CD8-positive, alpha-beta memory T cell (primary cell): Measurements from ENCODE around the gene RANBP1. TPM values are rescaled to one million over a fixed set of nuclear protein-coding genes. Genes with fewer than 3 reads are reported as not detected.

Experiments
- CTCF ChIA-PET: fragments of 350-600 bp; sonication (Branson Sonifier 250); formaldehyde crosslinking; loops from one replicate; lab custom pipeline; 2021; ENCODE audit warnings: antibody characterized with exemption; lab: Charles Lee
- POLR2A ChIA-PET: fragments of 350-600 bp; sonication (Branson Sonifier 250); formaldehyde crosslinking; loops from one replicate; lab custom pipeline; 2021; ENCODE audit warnings: antibody characterized with exemption; lab: Charles Lee
- DNase-seq, 5 donors: peaks; one replicate each; pipeline versions ENCODE4 v3.0.0 to v3.0.0-alpha.2; 2020 to 2022; ENCODE audit warnings: mixed read lengths in 1 of 5
- H3K27ac ChIP-seq: one replicate; pipeline ENCODE4 v1.7.0; 2013; ENCODE audit warnings: low read depth, mild to moderate bottlenecking, low read length, moderate library complexity
- H3K27me3 ChIP-seq: 2 replicates; pipeline ENCODE4 v1.7.0; 2013; ENCODE audit warnings: low read length, mild to moderate bottlenecking; ENCODE audit not compliant: insufficient read depth, poor library complexity, severe bottlenecking
- H3K36me3 ChIP-seq: 2 replicates; pipeline ENCODE4 v1.7.0; 2013; ENCODE audit warnings: mild to moderate bottlenecking, low read length, moderate library complexity; ENCODE audit not compliant: insufficient read depth
- H3K4me1 ChIP-seq: 2 replicates; pipeline ENCODE4 v1.7.0; 2013; ENCODE audit warnings: mild to moderate bottlenecking, low read length, moderate library complexity; ENCODE audit not compliant: insufficient read depth
- H3K4me3 ChIP-seq: 2 replicates; pipeline ENCODE4 v1.7.0; 2013; ENCODE audit warnings: mild to moderate bottlenecking, low read length
- H3K9me3 ChIP-seq: 2 replicates; pipeline ENCODE4 v1.7.0; 2013; ENCODE audit warnings: mild to moderate bottlenecking, low read length
- H3K27ac Mint-ChIP-seq, 8 donors: one replicate each; pipeline ENCODE4 v1.8.0; 2020 to 2021; ENCODE audit warnings: mixed read lengths in 8 of 8, mild to moderate bottlenecking in 6 of 8, inconsistent platforms in 3 of 8, moderate library complexity in 3 of 8
- H3K27me3 Mint-ChIP-seq, 2 donors: one replicate each; pipeline ENCODE4 v1.8.0; 2020 to 2021; ENCODE audit warnings: mixed read lengths in 2 of 2, mild to moderate bottlenecking in 1 of 2, moderate library complexity in 1 of 2
- H3K36me3 Mint-ChIP-seq, 3 donors: one replicate each; pipeline ENCODE4 v1.8.0; 2020 to 2021; ENCODE audit warnings: mixed read lengths in 3 of 3, inconsistent platforms in 1 of 3, mild to moderate bottlenecking in 1 of 3
- H3K4me1 Mint-ChIP-seq, 3 donors: one replicate each; pipeline ENCODE4 v1.8.0; 2020 to 2021; ENCODE audit warnings: mixed read lengths in 3 of 3, inconsistent platforms in 1 of 3, mild to moderate bottlenecking in 1 of 3
- H3K4me3 Mint-ChIP-seq, 7 donors: one replicate each; pipeline ENCODE4 v1.8.0; 2020 to 2021; ENCODE audit warnings: mixed read lengths in 7 of 7, mild to moderate bottlenecking in 6 of 7, moderate library complexity in 4 of 7, inconsistent platforms in 2 of 7
- H3K9me3 Mint-ChIP-seq, 5 donors: one replicate each; pipeline ENCODE4 v1.8.0; 2020 to 2022; ENCODE audit warnings: mixed read lengths in 5 of 5, mild to moderate bottlenecking in 3 of 5, moderate library complexity in 2 of 5, inconsistent platforms in 1 of 5
- polyA plus RNA-seq: library from polyadenylated mRNA; unstranded; fragments of 300-500 nt; fragmentation: Illumina TruSeq; gene quantifications from one replicate; pipeline ENCODE4 v1.2.3, GENCODE V29; 2021
- total RNA-seq, 2 experiments: library from RNA; stranded (reverse); gene quantifications; one replicate each; pipeline ENCODE4 v1.2.3, GENCODE V29; 2021

RANBP1 gene
- total and polyA plus RNA-seq, 3 experiments from 2014 or later, result 102 to 459 (median 436) TPM

DNA sequence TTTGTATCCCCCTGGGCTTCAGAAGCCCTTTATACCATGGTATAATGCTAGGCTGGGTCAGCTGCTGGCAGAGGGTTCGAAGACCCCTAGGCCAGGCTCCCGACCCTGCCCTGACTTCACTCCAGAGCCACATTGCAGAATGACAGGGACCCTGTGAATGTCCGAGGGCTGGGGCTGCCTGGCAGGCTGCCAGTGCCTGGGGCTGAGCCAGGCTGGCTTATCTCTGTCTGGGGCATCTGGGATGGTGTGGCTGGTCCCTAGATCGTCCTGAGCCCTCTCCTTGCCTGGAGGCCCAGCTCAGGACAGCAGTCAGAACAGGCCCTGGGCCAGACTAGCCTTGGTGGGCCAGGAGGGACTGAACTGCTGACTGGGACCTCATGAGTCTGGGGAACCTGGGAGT lies 19.4 kb downstream of the RANBP1 start:
- H3K4me3 ChIP-seq, result no peak overlapping the region
- ChIA-PET POLR2A (no interaction called here), CTCF (no interaction called here)
- Mint-ChIP-seq H3K4me3 (no peak overlapping the region), H3K27ac (no peak overlapping the region), H3K27me3 (no peaks in the 10 kb centered on the region), H3K36me3 (peaks cover 0 to 10% (median 1%) of the 10 kb centered on the region in 3 donors), H3K9me3 (no peaks in the 10 kb centered on the region), H3K4me1 (peaks cover 22 to 57% (median 23%) of the 10 kb centered on the region in 3 donors)
- H3K36me3 ChIP-seq, result no peaks in the 10 kb centered on the region
- H3K4me1 ChIP-seq, result peaks cover 26% of the 10 kb centered on the region
- H3K27ac ChIP-seq, result no peak overlapping the region
- no peak for DNase-seq
- no peaks in the 10 kb centered on the region for H3K9me3 ChIP-seq
- H3K27me3 ChIP-seq, result no peaks in the 10 kb centered on the region

DNA sequence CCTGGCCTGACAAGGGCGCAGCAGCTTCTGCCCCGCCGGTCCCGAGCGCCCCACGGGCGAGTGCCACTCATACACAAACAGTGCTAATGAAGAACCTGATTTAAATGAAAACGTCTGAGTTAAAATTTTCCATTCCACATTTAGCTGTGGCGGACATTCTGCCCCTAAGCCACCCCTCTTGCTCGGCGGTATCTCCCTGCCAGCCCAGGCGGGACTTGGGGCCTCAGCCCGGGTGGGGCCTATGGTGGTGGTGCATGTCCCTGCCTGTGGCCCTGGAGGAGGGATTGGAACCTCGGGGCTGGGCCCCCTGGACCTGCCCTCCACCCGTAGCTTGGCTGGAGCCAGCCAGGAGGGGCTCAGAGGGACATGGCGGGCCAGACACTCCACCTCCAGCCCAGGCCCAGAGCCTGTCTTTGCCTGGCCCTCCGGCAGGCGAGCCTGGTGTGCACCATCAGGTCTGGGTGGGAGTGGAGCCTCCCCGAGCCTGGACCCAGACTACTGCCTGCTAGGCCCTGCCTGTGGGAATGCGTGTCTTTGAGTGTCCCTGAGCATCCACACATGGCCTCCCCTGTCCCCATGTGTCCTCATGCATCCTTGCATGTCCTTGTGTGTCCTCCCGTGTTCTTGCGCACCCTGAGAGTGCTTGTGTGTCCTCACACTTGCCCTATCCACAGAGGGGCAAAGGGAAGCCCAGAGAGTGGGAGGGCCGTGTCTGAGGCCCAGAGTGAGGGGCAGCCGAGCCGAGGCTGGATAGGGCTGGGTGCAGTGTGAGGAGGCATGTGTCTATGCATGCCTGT lies 20.1 kb downstream of the RANBP1 start:
- no peak overlapping the region for H3K4me3 ChIP-seq
- peak overlapping the region in 2 of 7 donors; percentile 22 to 34 for H3K4me3 Mint-ChIP-seq
- ChIA-PET CTCF (no interaction called here), POLR2A (no interaction called here)
- H3K9me3 Mint-ChIP-seq, result no peaks in the 10 kb centered on the region
- H3K4me1 Mint-ChIP-seq, result peaks cover 22 to 56% (median 23%) of the 10 kb centered on the region in 3 donors
- no peak for DNase-seq
- H3K36me3 Mint-ChIP-seq, result peaks cover 0 to 10% (median 1%) of the 10 kb centered on the region in 3 donors
- H3K9me3 ChIP-seq, result no peaks in the 10 kb centered on the region
- H3K36me3 ChIP-seq, result no peaks in the 10 kb centered on the region
- H3K27ac ChIP-seq, result no peak overlapping the region
- no peaks in the 10 kb centered on the region for H3K27me3 ChIP-seq
- H3K27ac Mint-ChIP-seq, result peak overlapping the region in 4 of 8 donors; percentile 50 to 67 (median 57)
- H3K4me1 ChIP-seq, result peaks cover 20% of the 10 kb centered on the region
- H3K27me3 Mint-ChIP-seq, result no peaks in the 10 kb centered on the region

GRCh38 chr22:20136603-20136873 lies 20.6 kb downstream of the RANBP1 start:
- no peak overlapping the region for H3K4me3 ChIP-seq
- no peaks in the 10 kb centered on the region for H3K9me3 ChIP-seq
- Mint-ChIP-seq H3K36me3 (peaks cover 0 to 10% (median 1%) of the 10 kb centered on the region in 3 donors), H3K4me3 (peak overlapping the region in 2 of 7 donors; percentile 22 to 34), H3K27me3 (no peaks in the 10 kb centered on the region), H3K27ac (peak overlapping the region in 2 of 8 donors; percentile 50 to 63), H3K9me3 (no peaks in the 10 kb centered on the region), H3K4me1 (peaks cover 22 to 56% (median 23%) of the 10 kb centered on the region in 3 donors)
- H3K4me1 ChIP-seq, result peaks cover 20% of the 10 kb centered on the region
- H3K27me3 ChIP-seq, result no peaks in the 10 kb centered on the region
- no peaks in the 10 kb centered on the region for H3K36me3 ChIP-seq
- CTCF ChIA-PET, result no interaction called here
- POLR2A ChIA-PET, result no interaction called here
- H3K27ac ChIP-seq, result no peak overlapping the region
- no peak for DNase-seq

DNA sequence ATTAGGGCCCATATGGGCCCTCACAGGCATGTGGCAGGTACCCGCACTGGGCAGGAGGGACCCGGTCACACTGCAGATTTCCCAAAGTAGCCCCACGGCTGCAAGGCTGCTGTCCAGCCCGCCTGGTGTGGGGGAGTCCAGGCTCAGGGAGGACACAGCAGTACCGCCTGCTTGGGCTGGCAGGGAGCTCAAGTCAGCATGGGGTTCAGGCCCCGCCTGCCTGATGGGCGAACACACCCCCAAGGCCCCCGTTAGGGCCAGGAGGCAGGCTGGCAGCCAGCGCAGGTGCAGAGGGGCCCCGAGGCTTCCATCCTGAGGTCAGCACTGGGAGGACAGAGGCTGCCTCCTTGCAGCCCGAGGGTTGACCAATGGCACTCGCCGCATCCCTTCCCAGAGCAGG lies 21.2 kb downstream of the RANBP1 start:
- ChIA-PET CTCF (interaction anchor here (2.5 kb wide), 1 partner anchor 8 kb away, joined by 9 read pairs; no protein-coding TSS in a partner anchor), POLR2A (no interaction called here)
- Histone ChIP-seq H3K27me3 (no peaks in the 10 kb centered on the region), H3K9me3 (no peaks in the 10 kb centered on the region), H3K4me3 (no peak overlapping the region), H3K4me1 (peaks cover 20% of the 10 kb centered on the region), H3K36me3 (no peaks in the 10 kb centered on the region), H3K27ac (no peak overlapping the region)
- peaks cover 0 to 13% (median 1%) of the 10 kb centered on the region in 3 donors for H3K36me3 Mint-ChIP-seq
- H3K4me3 Mint-ChIP-seq, result no peak overlapping the region
- H3K27me3 Mint-ChIP-seq, result no peaks in the 10 kb centered on the region
- peaks cover 22 to 56% (median 23%) of the 10 kb centered on the region in 3 donors for H3K4me1 Mint-ChIP-seq
- DNase-seq, result no peak
- no peaks in the 10 kb centered on the region for H3K9me3 Mint-ChIP-seq
- no peak overlapping the region for H3K27ac Mint-ChIP-seq

DNA sequence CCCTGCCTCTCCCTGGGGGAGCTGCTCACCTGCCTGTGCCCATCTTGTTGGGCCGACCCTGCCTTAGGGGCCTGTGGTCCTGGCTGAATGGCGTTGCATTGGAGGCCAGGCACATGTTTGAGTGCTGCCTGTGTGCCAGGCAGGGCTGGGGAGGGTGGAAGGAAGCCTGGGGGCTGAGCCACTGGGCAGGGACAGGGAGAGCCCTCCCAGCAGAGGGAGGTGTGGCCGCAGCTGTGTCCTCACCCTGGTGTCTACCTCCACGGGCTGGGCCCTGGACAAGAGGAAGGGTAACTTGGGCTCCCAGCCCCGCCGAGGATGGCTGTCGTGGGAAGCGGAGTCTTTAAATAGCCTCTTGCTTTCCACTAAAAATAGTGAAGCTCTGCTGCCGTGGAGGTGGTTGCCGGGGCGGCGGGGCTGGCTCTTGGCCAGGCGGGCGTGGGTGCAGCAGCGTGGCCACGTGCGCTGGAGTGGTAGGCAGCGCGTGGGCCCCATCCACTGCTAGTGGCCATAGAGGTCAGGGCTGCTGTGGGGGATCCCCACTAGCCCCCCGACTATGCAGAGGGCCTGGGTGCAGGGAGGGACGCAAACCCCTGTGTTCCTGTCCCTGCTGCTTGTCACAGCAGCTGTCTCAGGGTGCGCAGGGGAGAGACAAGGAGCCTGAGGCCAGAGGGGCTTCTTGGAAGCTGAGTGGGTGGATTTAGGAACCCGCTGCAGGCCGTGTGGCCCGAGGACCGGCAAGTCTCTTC lies 21.9 kb downstream of the RANBP1 start:
- no peak for DNase-seq
- Mint-ChIP-seq H3K36me3 (peaks cover 0 to 16% (median 1%) of the 10 kb centered on the region in 3 donors), H3K27ac (no peak overlapping the region), H3K27me3 (no peaks in the 10 kb centered on the region), H3K4me1 (peaks cover 21 to 51% (median 22%) of the 10 kb centered on the region in 3 donors), H3K4me3 (no peak overlapping the region), H3K9me3 (no peaks in the 10 kb centered on the region)
- ChIA-PET CTCF (interaction anchor here (2.5 kb wide), 1 partner anchor 9 kb away, joined by 9 read pairs; no protein-coding TSS in a partner anchor), POLR2A (interaction anchor here (0.5 kb wide), 1 partner anchor 21 kb away, joined by 3 read pairs; the partner anchor contains the start of gene TRMT2A)
- peaks cover 15% of the 10 kb centered on the region for H3K4me1 ChIP-seq
- no peaks in the 10 kb centered on the region for H3K36me3 ChIP-seq
- H3K27ac ChIP-seq, result no peak overlapping the region
- no peak overlapping the region for H3K4me3 ChIP-seq
- H3K27me3 ChIP-seq, result no peaks in the 10 kb centered on the region
- no peaks in the 10 kb centered on the region for H3K9me3 ChIP-seq

DNA sequence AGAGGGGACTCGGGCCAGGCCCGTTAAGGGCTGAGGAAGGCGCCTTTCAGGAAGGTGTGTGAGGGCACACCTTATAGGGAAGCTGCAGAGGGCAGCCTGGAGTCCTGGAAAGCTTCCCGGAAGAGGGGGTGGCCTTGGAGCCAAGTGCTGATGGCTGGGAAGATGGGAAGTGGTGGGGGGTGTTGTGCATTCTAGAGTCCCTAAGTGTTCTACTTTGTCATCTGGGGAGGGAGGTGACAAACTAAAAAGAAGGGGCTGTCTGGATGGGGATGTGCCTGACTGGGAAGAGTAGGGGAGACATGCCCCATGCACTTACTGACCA lies 22.5 kb downstream of the RANBP1 start:
- Mint-ChIP-seq H3K4me3 (no peak overlapping the region), H3K36me3 (peaks cover 0 to 17% (median 1%) of the 10 kb centered on the region in 3 donors), H3K4me1 (peaks cover 17 to 46% (median 17%) of the 10 kb centered on the region in 3 donors), H3K9me3 (no peaks in the 10 kb centered on the region), H3K27me3 (no peaks in the 10 kb centered on the region), H3K27ac (no peak overlapping the region)
- Histone ChIP-seq H3K36me3 (no peaks in the 10 kb centered on the region), H3K27me3 (no peaks in the 10 kb centered on the region), H3K4me1 (peaks cover 13% of the 10 kb centered on the region), H3K27ac (no peak overlapping the region), H3K4me3 (no peak overlapping the region), H3K9me3 (no peaks in the 10 kb centered on the region)
- DNase-seq, result no peak
- ChIA-PET POLR2A (no interaction called here), CTCF (interaction anchor here (2.5 kb wide), 1 partner anchor 9 kb away, joined by 9 read pairs; no protein-coding TSS in a partner anchor)

GRCh38 chr22:20138868-20139267 lies 23.0 kb downstream of the RANBP1 start:
- Mint-ChIP-seq H3K27ac (no peak overlapping the region), H3K27me3 (no peaks in the 10 kb centered on the region), H3K9me3 (no peaks in the 10 kb centered on the region), H3K36me3 (peaks cover 0 to 21% (median 1%) of the 10 kb centered on the region in 3 donors), H3K4me1 (peaks cover 12 to 41% (median 14%) of the 10 kb centered on the region in 3 donors), H3K4me3 (no peak overlapping the region)
- ChIA-PET CTCF (interaction anchor here (2.5 kb wide), 1 partner anchor 10 kb away, joined by 9 read pairs; no protein-coding TSS in a partner anchor), POLR2A (no interaction called here)
- H3K27ac ChIP-seq, result no peak overlapping the region
- H3K27me3 ChIP-seq, result no peaks in the 10 kb centered on the region
- no peaks in the 10 kb centered on the region for H3K9me3 ChIP-seq
- no peaks in the 10 kb centered on the region for H3K36me3 ChIP-seq
- H3K4me3 ChIP-seq, result no peak overlapping the region
- peaks cover 10% of the 10 kb centered on the region for H3K4me1 ChIP-seq
- DNase-seq, result no peak
